Activated CD4-positive, CD25-positive, alpha-beta regulatory T cell treated with anti-CD3 and anti-CD28 coated beads, Interleukin-2, amount 50 U/mL, for 72 hours (primary cell): Measurements from ENCODE around the gene C10orf62.
"Not testable (repeated sequence)": the region's sequence is repeated elsewhere in the genome, so short reads cannot be mapped to it uniquely, and the experiment has no call there.

Experiments used
- DNase-seq: peaks from one replicate; pipeline ENCODE4 v3.0.0; 2021

Gene C10orf62, protein sequence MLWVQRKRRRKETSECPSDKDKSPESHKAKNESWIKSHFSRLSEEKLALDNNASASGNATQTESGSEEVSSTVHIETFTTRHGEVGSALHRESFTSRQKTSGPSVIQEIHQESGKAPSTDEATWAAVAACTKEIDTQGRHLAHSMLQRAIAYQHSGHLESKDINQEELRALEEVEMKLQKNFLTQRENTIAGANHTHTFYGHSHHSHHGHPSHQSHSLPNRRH

GRCh38 chr10:97589479-97589878, at the start of gene C10orf62:
Gene C10orf62, plus strand, starts transcription at chr10:97589721. Its CDS starts 177 bp downstream, at chr10:97589898.
- DNase-seq = no peak

DNA sequence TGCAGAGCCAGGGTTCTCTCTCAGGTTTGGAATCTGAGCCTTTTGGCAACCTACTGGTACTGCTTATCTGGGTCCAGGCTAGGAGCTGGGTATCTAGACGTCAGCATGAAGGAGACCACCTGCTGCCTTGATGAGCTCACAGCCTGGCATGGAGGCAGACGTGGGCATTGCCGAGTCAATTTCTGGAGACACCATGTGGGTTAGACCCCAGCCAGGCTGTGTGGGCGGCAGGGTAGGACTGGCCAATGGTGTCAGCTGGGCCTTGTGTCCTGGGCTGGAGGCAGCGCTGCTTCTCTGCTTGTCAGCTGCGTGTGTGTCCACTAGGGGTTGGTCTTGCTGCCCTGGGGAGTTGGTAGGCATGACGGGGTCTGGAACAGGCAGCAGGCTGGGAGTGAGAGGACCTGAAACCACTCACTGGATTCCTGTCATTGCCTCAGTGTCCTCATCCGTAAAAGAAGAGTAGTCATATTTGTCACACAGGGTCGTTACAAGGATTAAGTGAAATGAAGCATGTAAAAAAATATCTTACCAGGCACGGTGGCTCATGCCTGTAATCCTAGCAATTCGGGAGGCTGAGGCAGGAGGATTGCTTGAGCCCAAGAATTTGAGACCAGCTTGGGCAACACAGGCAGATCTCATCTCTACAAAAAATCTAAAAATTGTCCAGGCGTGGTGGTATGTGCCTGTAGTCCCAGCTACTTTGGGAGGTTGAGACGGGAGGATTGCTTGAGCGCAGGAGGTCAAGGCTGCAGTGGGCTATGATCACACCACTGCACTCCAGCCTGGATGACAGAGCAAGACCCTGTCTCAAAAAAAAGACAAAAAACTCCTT, 48.6 kb upstream of the C10orf62 start:
- no peak for DNase-seq

DNA sequence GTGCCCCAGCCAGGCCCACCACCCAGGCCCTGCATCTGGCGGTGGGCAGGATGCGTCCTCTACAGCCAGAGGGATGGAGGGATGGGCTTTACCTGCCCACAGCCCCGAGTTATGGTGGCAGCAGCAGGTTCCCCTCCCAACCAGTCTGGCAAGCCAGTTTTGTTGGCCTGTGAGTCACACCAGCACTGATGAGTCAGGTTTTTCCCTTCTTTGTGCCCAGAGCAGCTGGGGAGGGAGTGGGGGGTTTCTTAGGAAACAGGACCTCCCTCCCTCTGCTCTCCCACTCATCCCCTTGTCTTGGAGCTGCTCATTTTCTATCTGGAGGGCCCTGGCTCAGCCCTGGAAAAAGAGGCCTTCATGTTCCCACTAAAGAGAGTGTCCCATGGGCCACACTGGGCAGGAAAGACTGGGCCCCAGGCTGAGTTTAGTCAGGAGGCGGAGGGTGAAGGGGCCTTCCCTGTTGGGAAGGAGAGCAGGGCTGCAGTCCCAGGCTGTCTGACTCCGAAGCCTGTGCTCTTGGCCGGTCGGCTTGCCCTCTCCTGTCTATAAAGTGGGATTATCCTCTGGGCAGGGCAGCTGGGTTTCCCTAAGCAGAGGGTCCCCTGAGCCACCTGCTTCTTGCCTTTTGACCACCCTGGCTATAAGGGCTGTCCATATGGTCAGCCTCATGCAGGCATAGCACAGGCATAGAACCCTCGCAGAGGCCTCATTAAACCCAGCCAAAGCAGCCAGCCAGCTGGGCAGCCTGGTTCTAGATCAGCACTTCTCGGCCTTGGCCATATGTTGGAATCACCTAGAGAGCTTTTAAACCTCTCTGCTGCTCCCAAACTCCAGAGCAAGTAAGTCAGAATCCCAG, 47.1 kb upstream of the C10orf62 start:
- no peak for DNase-seq

GRCh38 chr10:97543025-97543546, 46.4 kb upstream of the C10orf62 start:
- peak; percentile 45 for DNase-seq

DNA sequence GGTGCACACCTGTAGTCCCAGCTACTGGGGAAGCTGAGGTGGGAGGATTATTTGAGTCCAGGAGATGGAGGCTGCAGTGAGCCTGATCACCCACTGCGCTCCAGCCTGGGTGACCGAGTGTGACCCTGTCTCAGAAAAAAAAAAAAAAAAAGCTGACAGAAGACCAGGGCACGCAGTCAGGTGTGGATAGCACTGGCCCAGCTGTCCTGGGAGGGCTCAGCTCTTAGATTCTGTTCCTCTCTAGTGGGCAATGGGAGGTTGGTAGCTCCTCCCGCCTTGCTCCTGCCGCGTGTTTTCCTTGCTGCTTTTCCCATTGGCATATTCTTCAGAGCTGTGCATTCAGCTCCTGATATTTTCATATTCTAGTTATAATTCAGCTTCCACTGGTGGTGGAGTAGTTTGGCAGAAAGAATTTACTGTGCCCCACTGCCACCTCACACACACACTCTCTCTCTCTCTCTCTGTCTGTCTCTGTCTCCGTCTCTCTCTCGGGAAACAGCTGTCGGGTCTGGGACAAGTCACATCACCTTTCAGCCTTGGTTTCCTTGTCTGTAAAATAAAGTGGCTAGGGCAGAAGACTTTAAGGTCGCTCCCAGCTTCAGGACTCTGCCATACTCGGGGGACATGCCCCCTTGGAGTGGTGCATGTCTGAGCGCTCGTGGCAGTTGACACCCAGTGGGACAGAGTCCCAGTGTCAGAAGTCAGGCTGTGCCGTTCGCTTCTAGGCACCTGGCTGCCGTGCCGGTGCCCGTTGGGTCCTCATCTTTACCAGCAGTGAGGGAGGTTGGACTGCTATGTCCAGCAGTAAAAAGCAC, 42.9 kb upstream of the C10orf62 start:
- DNase-seq = no peak

GRCh38 chr10:97547271-97547600, 42.3 kb upstream of the C10orf62 start:
- no peak for DNase-seq

DNA sequence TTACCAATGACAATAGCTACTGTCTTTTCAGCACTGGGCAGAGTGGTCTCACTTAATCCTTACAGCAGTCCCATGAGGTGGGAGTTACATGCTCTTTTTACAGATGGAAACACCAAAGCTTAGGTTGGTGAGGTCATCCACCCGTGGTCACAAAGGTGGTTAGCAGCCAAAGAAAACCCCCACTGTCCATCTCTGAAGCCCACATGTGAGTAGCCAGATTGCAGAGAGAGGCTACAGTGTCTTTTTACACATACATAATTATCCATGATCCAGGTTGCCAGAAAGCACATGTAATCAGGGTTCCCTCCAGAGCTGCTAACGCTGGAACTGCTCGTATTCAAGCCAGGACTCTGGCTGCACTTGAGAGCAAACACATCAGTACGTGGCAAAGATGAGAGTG, 41.6 kb upstream of the C10orf62 start:
- no peak for DNase-seq

DNA sequence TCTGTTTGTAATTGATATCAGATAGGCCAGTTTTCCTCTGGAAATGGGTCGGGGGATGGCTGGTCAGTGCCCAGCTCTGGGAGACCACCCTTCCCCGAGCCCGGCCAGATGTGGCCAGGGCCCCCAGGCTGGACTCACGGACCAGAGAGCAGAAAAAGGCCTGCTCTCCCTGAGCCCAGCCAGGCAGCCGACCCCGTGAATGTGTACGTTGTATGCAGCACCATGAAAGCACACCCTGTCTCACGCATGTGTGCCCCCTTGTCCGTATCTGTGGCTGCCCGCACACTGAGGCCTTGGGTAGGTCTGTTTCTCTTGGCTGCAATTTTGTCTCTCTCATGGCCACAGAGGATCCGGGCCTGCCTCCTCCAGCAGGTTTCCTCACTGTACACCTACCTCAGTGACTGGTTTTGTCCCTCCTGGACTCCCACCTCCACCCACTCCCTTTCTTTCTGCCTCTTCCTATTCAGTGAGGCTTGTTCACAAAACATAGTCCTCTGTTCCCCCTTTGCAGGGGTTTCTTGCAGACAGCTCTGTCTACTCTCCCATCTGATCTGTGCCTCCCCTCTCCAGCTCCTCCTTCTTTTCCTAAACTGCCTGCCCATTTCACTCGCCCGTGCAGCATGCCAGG, 40.6 kb upstream of the C10orf62 start:
- DNase-seq = no peak

GRCh38 chr10:97549587-97550322, 39.8 kb upstream of the C10orf62 start:
- no peak for DNase-seq

DNA sequence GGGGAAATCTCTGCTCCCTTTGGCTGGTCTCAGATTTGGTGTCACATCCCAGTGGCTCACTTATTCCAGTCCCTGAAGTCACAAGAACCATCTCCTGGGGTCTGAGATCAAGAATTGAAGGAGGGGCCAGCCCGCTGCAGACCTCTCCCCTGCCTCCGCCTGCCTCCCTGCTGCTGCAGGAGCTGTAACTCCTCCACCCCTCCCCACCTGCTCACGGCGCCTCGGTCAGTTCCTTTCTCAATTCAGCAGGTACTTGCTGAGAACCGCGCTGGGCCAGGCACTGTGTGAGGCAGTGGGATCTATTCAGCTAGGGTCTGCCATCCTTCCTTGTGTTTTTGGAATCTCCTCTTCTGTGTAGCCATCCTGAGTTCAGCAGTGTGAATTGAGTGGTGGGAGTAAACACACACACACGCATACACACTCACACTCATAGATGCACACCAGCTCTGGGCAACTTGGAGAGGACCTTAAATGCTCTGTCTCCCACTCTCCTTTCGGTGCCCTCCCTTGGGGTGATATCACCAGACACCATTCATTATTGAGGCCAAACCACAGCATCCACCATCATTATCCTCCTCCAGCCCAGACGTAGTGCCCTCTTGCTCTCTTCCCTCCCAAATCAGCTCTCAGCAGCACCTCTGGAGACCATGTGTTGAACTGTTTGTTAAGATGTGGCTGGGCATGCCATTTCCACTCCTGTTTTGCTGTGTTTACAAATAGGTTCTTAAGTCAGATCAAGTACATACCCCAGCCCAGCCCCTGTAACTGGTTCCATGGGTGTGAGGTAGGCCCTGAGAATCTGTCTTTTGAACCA, 39.0 kb upstream of the C10orf62 start:
- no peak for DNase-seq

DNA sequence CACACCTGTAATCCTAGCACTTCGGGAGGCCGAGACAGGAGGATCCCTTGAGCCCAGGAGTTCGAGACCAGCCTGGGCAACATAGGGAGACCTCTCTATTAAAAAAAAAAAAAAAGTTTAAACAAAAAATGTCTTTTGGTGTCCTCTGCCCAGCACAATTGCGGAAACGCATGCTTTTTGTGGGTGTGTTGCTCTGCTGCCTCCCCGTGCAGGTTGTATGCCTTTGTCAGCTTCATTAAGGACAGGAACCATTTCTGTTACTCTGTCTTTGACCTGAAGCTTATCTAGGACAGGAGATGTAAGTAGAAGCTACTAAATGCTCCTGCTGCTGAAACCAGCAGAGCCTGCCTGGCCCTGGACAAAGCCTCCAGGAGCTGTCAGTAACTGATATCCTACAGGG, 38.2 kb upstream of the C10orf62 start:
- DNase-seq = no peak

GRCh38 chr10:97553575-97554031, 35.9 kb upstream of the C10orf62 start:
- DNase-seq = peak; percentile 57

DNA sequence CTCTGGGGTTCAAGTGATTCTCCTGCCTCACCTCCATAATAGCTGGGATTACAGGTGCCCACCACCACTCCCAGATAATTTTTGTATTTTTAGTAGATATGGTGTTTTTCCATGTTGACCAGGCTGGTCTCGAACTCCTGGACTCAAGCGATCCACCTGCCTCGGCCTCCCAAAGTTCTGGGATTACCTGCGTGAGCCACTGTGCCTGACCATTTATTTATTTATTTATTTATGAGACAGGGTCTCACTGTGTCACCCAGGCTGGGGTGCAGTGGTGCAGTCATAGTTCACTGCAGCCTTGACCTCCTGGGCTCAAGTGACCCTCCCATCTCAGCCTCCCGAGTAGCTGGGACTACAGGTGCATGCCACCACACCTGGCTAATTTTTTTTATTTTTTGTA, 35.2 kb upstream of the C10orf62 start:
- not testable (repeated sequence) for DNase-seq

- not testable (repeated sequence) for DNase-seq
Observed at GRCh38 chr10:97555541-97555940, 34.0 kb upstream of the C10orf62 start.

DNA sequence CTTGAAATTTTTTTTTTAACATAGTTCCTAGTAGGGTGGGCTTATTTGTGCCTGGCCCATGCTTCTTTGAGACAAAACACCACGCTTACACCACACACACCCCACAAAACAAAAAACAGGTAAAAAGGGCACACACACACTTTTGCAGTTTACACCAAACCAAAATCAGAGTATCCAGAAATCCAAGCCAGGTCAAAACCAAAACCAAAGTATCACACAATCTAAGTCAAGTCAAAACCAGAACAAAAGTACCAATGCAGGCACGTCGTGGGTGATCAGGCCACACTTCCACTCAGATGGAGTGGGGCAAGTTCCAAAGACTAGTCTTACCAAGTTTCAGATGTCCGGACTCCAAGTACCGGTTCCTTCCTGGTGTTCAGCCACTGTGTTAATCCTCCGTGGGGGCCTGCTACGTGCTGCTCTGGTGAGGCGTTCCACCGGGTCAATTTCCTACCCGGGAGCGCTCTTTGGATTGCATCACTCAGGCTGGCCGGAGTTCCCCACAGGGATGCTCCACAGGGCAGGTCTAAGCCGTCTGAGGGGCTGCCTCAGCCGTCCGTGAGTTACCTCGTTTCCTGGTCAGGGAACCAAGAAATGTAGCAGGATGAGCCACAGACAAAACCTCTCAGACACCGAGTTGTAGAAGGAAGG, 28.7 kb upstream of the C10orf62 start:
- not testable (repeated sequence) for DNase-seq

GRCh38 chr10:97561386-97562077, 28.0 kb upstream of the C10orf62 start:
- not testable (repeated sequence) for DNase-seq

GRCh38 chr10:97562329-97562728, 27.2 kb upstream of the C10orf62 start:
- not testable (repeated sequence) for DNase-seq

GRCh38 chr10:97563337-97563736, 26.2 kb upstream of the C10orf62 start:
- no peak for DNase-seq

DNA sequence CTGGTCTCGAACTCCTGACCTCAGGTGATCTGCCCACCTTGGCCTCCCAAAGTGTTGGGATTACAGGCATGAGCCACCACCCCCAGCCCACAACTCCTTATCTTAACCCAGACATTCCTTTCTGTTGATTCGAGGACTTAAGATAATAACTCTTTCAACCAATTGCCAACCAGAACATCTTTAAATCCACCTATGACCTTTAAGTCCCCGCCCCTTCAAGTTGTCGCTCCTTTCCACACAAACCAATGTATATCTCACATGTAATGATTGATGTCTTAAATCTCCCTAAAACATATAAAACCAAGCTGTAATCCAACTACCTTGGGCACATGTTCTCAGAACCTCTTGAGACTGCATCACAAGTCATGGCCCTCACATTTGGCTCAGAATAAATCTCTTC, 24.7 kb upstream of the C10orf62 start:
- DNase-seq = no peak
